Lower leg skin (tissue), 4 donors: Measurements from ENCODE around the gene LMO1. TPM values are rescaled to one million over a fixed set of nuclear protein-coding genes. Genes with fewer than 3 reads are reported as not detected.
A peak's percentile ranks its signal among the peaks of the same experiment; 100 is the strongest.

ENCODE experiments used
- DNase-seq, 2 donors: peaks; one replicate each; pipeline ENCODE4 v3.0.0-alpha.2; 2019; ENCODE audit warnings: low spot score in 2 of 2
- H3K4me3 ChIP-seq: fragments of 200-600 bp; sonication (generic); 2 replicates; pipeline ENCODE4 v1.5.1; 2017; ENCODE audit warnings: mild to moderate bottlenecking, low read depth; ENCODE audit not compliant: poor library complexity, severe bottlenecking
- POLR2A ChIP-seq, 2 donors: fragments of 450-650 bp; IDR thresholded peaks; one replicate each; pipeline ENCODE4 v1.6.1; 2016 to 2017; ENCODE audit warnings: antibody characterized with exemption in 2 of 2, mild to moderate bottlenecking in 1 of 2, moderate library complexity in 1 of 2
- WGBS, 2 donors: methylation state at CpG; one replicate each; pipeline ENCODE4 v1.1.5; 2018; 5-methylcytosine and 5-hydroxymethylcytosine counted together
- intact Hi-C: fragments of 100-400 bp; cut with DNase I; formaldehyde crosslinking; loops from one replicate; pipeline ENCODE4 v1.15.0; 2023; ENCODE audit warnings: low total_unique reads
- total RNA-seq, 4 donors: library from RNA; depleted of rRNA; stranded (reverse); fragments of >200 nt; gene quantifications; one replicate each; pipeline ENCODE4 v1.1.0, GENCODE V29; 2016
- TF ChIP-seq, protein P1 (sequence below), 3 donors: fragments of 450-650 bp; IDR thresholded peaks; one replicate each; pipeline ENCODE4 v1.5.1; 2016; ENCODE audit warnings: antibody characterized with exemption in 3 of 3, mild to moderate bottlenecking in 3 of 3, moderate library complexity in 2 of 3

LMO1 gene
- total RNA-seq, 4 donors from 2014 or later = 7.0 to 19.3 (median 8.4) TPM

DNA sequence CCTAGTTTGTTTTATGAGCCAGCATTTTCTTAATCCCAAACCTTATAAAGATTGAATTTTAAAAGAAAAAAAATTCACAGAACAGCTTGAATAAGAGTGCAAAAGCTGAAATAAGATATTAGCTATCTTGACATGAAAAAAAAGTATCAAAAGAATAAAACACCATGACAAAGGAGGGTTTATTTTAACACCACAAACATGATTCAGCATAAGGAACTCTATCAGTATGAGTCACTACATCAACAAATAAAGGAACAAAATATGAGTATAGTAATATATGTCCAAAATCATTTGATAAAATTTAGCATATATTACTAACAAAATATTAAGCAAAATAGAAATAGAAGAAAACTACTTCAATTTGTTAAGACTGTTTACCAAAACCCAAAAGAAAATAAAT lies 9.6 kb upstream of the LMO1 start:
- no peak overlapping the region for H3K4me3 ChIP-seq
- TF ChIP-seq POLR2A (IDR thresholded peaks at IDR 0.05) = no peak

DNA sequence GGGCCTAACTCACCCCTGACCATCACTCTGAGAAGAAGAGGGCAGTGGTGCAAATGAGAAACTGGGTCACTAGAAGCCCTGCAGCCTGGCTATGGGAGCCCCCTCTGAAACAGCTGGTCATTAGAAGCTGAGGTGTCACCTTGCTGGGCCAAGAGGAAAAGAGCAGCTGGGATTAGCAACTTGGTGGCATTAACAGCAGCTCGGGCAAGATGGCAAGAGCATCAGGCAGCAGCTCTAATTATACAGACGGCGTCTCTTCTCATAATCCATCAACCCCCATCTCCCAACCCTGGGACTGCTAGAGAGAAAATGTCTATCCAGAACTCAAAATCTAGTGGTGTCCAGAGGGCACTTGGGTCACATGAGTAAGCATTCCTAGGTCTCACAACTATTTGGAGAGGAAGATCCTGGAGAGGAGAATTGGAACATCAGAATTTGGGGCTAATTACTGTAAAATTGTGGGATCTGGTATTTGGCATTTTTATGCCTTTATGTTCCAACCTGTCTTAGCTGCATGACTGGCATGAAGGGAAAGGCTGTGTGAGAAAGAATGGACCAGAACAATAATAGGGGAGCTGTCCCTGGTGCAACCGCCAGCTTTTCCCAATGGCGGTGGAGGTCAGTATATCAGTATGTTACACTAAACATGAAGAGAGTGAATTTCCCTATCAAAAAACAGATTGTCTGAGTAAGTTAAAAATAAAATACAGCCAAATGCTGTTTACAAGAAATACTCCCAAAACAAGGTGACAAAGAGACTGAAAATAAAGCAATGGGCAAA lies 7.6 kb upstream of the LMO1 start:
- WGBS, 2 donors = 90 to 91% methylated on average over 5 of the region's 5 CpGs
- intact Hi-C loops = no loop called here
- peak in 1 of 2 donors; percentile 53 for DNase-seq
- TF ChIP-seq, protein P1, sequence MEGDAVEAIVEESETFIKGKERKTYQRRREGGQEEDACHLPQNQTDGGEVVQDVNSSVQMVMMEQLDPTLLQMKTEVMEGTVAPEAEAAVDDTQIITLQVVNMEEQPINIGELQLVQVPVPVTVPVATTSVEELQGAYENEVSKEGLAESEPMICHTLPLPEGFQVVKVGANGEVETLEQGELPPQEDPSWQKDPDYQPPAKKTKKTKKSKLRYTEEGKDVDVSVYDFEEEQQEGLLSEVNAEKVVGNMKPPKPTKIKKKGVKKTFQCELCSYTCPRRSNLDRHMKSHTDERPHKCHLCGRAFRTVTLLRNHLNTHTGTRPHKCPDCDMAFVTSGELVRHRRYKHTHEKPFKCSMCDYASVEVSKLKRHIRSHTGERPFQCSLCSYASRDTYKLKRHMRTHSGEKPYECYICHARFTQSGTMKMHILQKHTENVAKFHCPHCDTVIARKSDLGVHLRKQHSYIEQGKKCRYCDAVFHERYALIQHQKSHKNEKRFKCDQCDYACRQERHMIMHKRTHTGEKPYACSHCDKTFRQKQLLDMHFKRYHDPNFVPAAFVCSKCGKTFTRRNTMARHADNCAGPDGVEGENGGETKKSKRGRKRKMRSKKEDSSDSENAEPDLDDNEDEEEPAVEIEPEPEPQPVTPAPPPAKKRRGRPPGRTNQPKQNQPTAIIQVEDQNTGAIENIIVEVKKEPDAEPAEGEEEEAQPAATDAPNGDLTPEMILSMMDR (IDR thresholded peaks at IDR 0.05) = no peak
- TF ChIP-seq POLR2A (IDR thresholded peaks at IDR 0.05) = no peak
- no peak overlapping the region for H3K4me3 ChIP-seq

More for the DNA sequence above, 9.6 kb upstream of the LMO1 start:
- DNase-seq = no peak
- intact Hi-C loops = no loop called here

DNA sequence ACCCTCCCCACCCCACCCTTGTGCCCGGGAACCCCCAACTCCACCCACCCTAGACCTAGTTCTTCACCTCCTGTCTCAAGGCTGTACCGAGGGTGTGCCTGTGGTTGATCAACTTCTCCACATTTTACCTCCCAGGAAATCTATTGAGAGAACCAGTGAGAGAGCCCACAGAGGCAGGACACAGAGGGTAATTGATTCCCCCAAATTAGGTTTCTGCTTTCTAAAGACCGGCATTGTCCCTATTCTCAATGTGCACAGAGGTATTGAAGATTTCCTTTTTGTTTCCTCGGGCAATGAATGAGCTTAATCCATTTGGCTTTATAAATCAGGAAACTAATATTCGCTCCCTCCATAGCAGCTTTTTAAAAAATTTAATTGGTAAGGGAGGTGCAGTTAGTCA lies 6.0 kb upstream of the LMO1 start:
- WGBS, 2 donors = 53 to 65% methylated on average over 5 of the region's 5 CpGs
- intact Hi-C loops = no loop called here
- TF ChIP-seq, protein P1 (IDR thresholded peaks at IDR 0.05) = no peak
- no peak for TF ChIP-seq POLR2A (IDR thresholded peaks at IDR 0.05)

DNA sequence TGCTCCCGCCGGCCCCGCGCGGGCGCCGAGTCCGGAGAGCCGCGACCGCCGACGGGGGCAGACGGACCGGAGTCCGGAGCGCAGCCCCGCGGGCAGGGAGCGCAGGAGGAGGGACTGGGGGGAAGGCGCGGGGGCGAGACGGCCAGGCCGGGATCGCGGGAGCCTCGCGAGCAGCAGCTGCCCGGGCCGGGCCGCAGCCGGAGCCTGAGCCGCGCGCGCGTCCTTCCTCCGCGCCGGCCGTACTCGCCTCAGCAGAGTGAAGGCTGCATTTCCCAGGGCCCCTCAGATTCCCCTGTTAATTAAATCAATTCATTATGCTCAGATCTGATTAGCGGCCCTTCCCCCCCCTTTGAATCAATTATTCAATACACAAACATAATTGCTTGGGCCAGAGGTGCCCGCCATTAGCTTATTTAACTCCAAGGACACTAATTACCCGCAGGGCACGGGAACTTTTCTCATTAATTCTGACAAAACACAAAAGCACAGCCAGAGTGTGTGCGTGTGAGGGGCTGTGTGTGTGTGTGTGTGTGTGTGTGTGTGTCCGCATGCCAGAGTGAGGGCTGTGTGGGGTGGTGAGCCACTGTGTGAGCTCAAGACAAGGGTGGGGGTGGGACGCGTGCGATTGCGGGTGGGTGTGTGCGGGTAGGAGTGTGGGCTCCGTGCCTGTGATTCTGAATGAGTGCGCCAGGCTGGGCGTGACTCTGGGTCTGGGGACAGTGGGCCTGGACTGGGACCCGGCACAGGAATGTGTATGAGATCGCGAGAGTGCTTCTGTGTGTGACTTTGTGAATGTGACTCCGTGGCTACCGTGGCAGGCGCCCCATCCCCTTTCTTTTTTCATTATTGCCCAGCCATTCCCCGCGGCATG lies 5.1 kb upstream of the LMO1 start:
- 8 to 15% methylated on average over 49 to 53 of the region's 65 CpGs for WGBS, 2 donors
- intact Hi-C loops = no loop called here
- TF ChIP-seq, protein P1 (IDR thresholded peaks at IDR 0.05) = no peak
- TF ChIP-seq POLR2A (IDR thresholded peaks at IDR 0.05) = no peak
- peak overlapping the region; percentile 13 for H3K4me3 ChIP-seq
- DNase-seq = peak in 1 of 2 donors; percentile 81

More for the DNA sequence above, 6.0 kb upstream of the LMO1 start:
- no peak overlapping the region for H3K4me3 ChIP-seq
- DNase-seq = no peak

DNA sequence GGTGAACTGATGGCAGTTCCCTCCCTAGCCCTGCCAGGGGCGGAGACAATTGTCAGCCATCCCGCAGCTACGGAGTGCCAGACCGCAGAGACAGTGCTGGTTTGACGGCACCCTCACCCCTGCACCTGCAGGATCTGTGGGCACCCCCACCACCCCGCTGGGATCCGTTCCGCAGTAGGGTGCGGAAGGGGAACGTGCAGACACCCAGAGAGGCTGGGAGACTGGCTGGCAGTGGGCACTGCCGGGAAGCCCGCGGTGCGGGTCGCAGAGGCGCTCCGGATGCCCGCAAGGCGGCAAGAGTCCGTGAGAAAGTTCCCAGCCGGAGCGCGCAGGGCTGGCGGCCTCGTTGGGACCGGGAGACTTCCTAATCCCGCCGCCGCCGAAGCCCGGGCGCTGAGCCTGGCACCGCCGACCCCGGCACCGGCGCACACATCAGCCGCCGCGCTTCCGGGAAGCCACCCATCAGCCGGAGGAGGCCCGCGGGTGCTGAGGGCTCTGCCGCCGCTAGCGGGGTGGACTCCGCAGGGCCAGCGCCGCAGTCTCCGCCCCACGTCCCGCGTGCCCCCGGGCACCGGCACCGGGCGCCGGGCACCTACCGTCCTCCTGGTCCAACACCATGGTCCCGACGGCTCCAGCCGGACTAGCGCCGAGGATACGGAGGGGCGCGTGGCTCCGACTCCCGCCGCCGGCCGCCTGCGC lies 4.3 kb upstream of the LMO1 start:
- peak overlapping the region; percentile 13 for H3K4me3 ChIP-seq
- DNase-seq = peak in 1 of 2 donors; percentile 85
- 2 to 4% methylated on average over 43 to 68 of the region's 74 CpGs for WGBS, 2 donors
- TF ChIP-seq POLR2A (IDR thresholded peaks at IDR 0.05) = no peak
- TF ChIP-seq, protein P1 (IDR thresholded peaks at IDR 0.05) = no peak
- intact Hi-C loops = no loop called here
